HUES6 (cell line): Measurements from ENCODE around the gene FOSL2.

Source experiments
- H3K27ac ChIP-seq: 2 replicates; pipeline ENCODE4 v1.7.0; 2013; ENCODE audit warnings: low read depth, mild to moderate bottlenecking, low read length, inconsistent platforms
- H3K27me3 ChIP-seq: 2 replicates; pipeline ENCODE4 v1.6.1; 2013; ENCODE audit warnings: low read length; ENCODE audit not compliant: control insufficient read depth, insufficient read depth
- H3K36me3 ChIP-seq: 2 replicates; pipeline ENCODE4 v1.6.1; 2013; ENCODE audit warnings: low read length; ENCODE audit not compliant: control insufficient read depth, insufficient read depth
- H3K4me1 ChIP-seq: 2 replicates; pipeline ENCODE4 v1.6.1; 2013; ENCODE audit warnings: low read length; ENCODE audit not compliant: control insufficient read depth, insufficient read depth
- H3K4me3 ChIP-seq: 2 replicates; pipeline ENCODE4 v1.5.1; 2013; ENCODE audit warnings: low read depth, low read length
- H3K9ac ChIP-seq: one replicate; pipeline ENCODE4 v1.6.1; 2013; ENCODE audit warnings: mild to moderate bottlenecking, low read length
- H3K9me3 ChIP-seq: 2 replicates; pipeline ENCODE4 v1.6.1; 2013; ENCODE audit warnings: low read depth, low read length; ENCODE audit not compliant: control insufficient read depth, insufficient read depth

FOSL2 gene

GRCh38 chr2:28427741-28428415 lies 35.2 kb downstream of the FOSL2 start:
- no peak overlapping the region for H3K27ac ChIP-seq

DNA sequence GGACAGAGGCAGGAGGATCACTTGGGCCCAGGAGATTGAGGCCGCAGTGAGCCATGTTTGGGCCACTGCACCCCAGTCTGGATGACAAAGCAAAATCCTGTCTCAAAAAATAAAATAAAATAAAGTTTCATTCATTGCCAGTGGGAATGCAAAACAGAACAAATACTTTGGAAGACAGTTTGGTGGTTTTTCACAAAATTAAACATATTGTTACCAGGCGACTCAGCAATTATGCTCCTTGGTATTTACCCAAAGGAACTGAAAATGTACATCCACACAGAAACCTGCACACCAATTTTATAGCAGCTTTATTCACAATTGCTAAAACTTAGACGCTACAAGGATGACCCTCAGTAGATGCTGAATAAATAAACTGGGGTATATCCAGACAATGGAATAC lies 35.8 kb downstream of the FOSL2 start:
- peaks cover 8% of the 10 kb centered on the region for H3K9me3 ChIP-seq
- no peaks in the 10 kb centered on the region for H3K36me3 ChIP-seq
- H3K27ac ChIP-seq: no peak overlapping the region
- H3K9ac ChIP-seq: no peak overlapping the region
- H3K4me3 ChIP-seq: no peak overlapping the region
- no peaks in the 10 kb centered on the region for H3K27me3 ChIP-seq
- no peaks in the 10 kb centered on the region for H3K4me1 ChIP-seq

More at GRCh38 chr2:28427741-28428415, 35.2 kb downstream of the FOSL2 start:
- H3K9ac ChIP-seq: no peak overlapping the region
- H3K9me3 ChIP-seq: peaks cover 2% of the 10 kb centered on the region; the same call in 1 of the 2 replicates
- no peaks in the 10 kb centered on the region for H3K27me3 ChIP-seq
- H3K4me1 ChIP-seq: no peaks in the 10 kb centered on the region
- H3K4me3 ChIP-seq: no peak overlapping the region
- no peaks in the 10 kb centered on the region for H3K36me3 ChIP-seq

GRCh38 chr2:28429636-28430376 lies 37.1 kb downstream of the FOSL2 start:
- no peaks in the 10 kb centered on the region for H3K4me1 ChIP-seq
- no peaks in the 10 kb centered on the region for H3K36me3 ChIP-seq
- H3K9ac ChIP-seq: no peak overlapping the region
- no peak overlapping the region for H3K27ac ChIP-seq
- H3K9me3 ChIP-seq: peaks cover 13% of the 10 kb centered on the region
- no peaks in the 10 kb centered on the region for H3K27me3 ChIP-seq
- no peak overlapping the region for H3K4me3 ChIP-seq

DNA sequence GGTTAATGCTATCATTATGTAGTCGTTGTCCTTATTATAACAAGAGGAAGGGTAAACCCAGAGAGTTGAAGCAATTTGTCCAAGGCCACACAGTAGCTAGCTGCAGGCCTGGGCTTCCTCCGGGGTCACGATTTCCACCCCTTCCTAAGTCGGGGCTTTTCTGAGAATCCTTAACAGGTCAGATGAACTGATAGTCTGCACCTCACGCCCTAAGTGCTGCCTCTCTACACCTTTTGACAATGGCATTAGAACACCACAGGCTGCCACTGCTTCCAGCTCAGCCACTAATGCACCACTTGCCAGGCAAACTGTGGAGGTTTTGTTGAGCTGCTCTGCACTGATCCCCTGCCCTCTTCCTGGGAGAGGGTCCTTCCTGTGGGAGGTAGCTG lies 37.7 kb downstream of the FOSL2 start:
- Histone ChIP-seq H3K27ac (no peak overlapping the region), H3K27me3 (no peaks in the 10 kb centered on the region), H3K4me3 (no peak overlapping the region), H3K9me3 (peaks cover 13% of the 10 kb centered on the region), H3K36me3 (no peaks in the 10 kb centered on the region), H3K9ac (no peak overlapping the region), H3K4me1 (no peaks in the 10 kb centered on the region)

DNA sequence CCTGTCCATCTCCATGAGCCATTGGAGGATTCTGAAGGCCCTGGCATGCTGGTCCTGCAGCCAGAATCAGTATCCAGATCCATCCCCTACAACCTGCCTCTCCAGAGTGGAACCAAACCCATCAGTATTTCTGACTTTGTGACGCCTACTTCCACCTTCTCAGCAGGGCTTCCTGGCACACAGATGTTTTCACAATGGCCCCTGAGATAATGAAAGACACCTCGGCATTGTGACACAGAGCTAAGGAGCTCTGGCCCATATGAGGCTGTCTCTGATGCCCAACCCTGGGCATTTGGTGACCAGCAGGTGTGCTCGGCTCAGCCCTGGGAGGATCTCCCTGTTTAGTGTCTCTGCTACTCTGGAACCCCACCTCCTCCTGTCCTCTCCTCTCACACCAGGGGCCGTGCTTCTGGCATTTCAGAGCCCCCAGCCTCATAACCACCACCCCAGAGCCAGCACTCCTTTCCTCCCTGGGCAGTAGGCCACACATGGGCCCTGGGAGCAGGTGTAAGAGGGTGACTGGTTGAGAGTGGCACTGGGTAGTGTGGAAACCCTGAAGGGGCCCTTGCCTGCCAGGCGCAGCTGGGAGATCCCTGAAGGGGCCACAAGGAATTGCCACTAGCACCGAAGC lies 38.2 kb downstream of the FOSL2 start:
- H3K9ac ChIP-seq: no peak overlapping the region
- peaks cover 13% of the 10 kb centered on the region for H3K9me3 ChIP-seq
- H3K27me3 ChIP-seq: no peaks in the 10 kb centered on the region
- no peaks in the 10 kb centered on the region for H3K36me3 ChIP-seq
- H3K4me3 ChIP-seq: no peak overlapping the region
- no peaks in the 10 kb centered on the region for H3K4me1 ChIP-seq
- H3K27ac ChIP-seq: no peak overlapping the region

GRCh38 chr2:28431741-28432140 lies 39.1 kb downstream of the FOSL2 start:
- Histone ChIP-seq H3K4me1 (no peaks in the 10 kb centered on the region), H3K27me3 (no peaks in the 10 kb centered on the region), H3K36me3 (no peaks in the 10 kb centered on the region), H3K9ac (no peak overlapping the region), H3K9me3 (peaks cover 13% of the 10 kb centered on the region), H3K4me3 (no peak overlapping the region), H3K27ac (no peak overlapping the region)

GRCh38 chr2:28432362-28432761 lies 39.7 kb downstream of the FOSL2 start:
- Histone ChIP-seq H3K4me3 (no peak overlapping the region), H3K27me3 (no peaks in the 10 kb centered on the region), H3K27ac (no peak overlapping the region), H3K9me3 (peaks cover 13% of the 10 kb centered on the region), H3K36me3 (no peaks in the 10 kb centered on the region), H3K9ac (no peak overlapping the region), H3K4me1 (no peaks in the 10 kb centered on the region)

DNA sequence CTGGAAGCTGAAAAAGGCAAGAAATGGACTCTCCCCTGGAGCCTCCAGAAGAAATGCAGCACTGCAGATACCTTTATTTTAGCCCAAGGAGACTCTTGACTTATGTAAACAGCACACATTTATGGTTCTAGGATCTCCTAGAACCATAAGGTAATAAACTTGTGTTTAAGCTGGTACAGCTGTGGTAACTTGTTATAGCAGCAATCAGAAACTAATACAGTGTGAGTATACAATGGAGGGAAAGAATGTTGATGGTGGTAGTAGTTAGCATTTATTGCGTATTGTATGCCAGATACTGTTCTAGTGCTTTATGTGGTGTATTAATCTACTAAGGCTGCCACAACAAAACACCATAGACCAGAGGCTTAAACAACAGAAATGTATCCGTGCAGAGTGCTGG lies 40.6 kb downstream of the FOSL2 start:
- Histone ChIP-seq H3K9me3 (peaks cover 13% of the 10 kb centered on the region), H3K4me1 (no peaks in the 10 kb centered on the region), H3K4me3 (no peak overlapping the region), H3K27me3 (no peaks in the 10 kb centered on the region), H3K27ac (no peak overlapping the region), H3K36me3 (no peaks in the 10 kb centered on the region), H3K9ac (no peak overlapping the region)

GRCh38 chr2:28433935-28434599 lies 41.4 kb downstream of the FOSL2 start:
- H3K27me3 ChIP-seq: no peaks in the 10 kb centered on the region
- no peak overlapping the region for H3K9ac ChIP-seq
- H3K27ac ChIP-seq: no peak overlapping the region
- no peaks in the 10 kb centered on the region for H3K36me3 ChIP-seq
- H3K9me3 ChIP-seq: peaks cover 13% of the 10 kb centered on the region
- H3K4me1 ChIP-seq: no peaks in the 10 kb centered on the region
- H3K4me3 ChIP-seq: no peak overlapping the region

- Histone ChIP-seq H3K27me3 (no peaks in the 10 kb centered on the region), H3K9ac (no peak overlapping the region), H3K4me1 (no peaks in the 10 kb centered on the region), H3K27ac (no peak overlapping the region), H3K4me3 (no peak overlapping the region), H3K9me3 (peaks cover 13% of the 10 kb centered on the region), H3K36me3 (no peaks in the 10 kb centered on the region)
Measured at GRCh38 chr2:28434600-28434989, 41.9 kb downstream of the FOSL2 start.

DNA sequence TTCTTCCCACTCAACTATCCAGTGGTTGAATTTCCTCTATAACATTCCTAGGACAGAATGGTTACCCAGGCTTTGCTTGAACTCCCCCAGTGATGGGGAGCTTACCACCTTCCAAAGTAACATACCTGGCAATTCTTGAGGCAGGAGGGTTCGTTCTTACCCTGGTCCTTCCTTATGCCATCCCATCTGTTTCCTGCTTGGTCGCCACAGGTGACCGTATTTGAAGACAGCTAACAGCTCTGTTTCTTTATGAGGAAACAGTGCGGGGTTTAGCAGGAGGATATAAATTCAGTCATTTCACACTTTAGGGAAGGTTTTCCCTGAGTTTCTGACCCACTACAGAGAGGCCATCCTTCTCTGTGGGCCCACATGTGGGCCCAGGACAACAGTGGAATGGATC lies 42.6 kb downstream of the FOSL2 start:
- H3K36me3 ChIP-seq: no peaks in the 10 kb centered on the region
- H3K4me1 ChIP-seq: no peaks in the 10 kb centered on the region
- H3K27ac ChIP-seq: no peak overlapping the region
- no peaks in the 10 kb centered on the region for H3K27me3 ChIP-seq
- H3K4me3 ChIP-seq: no peak overlapping the region
- no peak overlapping the region for H3K9ac ChIP-seq
- peaks cover 13% of the 10 kb centered on the region for H3K9me3 ChIP-seq
